Endothelial cell of umbilical vein (primary cell): ENCODE measurements around the gene KCNMB2.

ENCODE experiments used
- EZH2 ChIP-seq: IDR thresholded peaks from 2 replicates; pipeline ENCODE4 v1.6.1; 2012; ENCODE audit warnings: borderline replicate concordance, low read depth, mild to moderate bottlenecking, moderate library complexity, low read length, inconsistent platforms; ENCODE audit not compliant: severe bottlenecking
- FOS ChIP-seq: IDR thresholded peaks from 2 replicates; pipeline ENCODE4 v1.6.1; 2011; ENCODE audit warnings: mild to moderate bottlenecking, low read length, moderate library complexity, borderline replicate concordance; ENCODE audit not compliant: insufficient read depth
- POLR2A ChIP-seq: IDR thresholded peaks from 2 replicates; pipeline ENCODE4 v1.6.1; 2012; ENCODE audit warnings: low read depth, mild to moderate bottlenecking, control low read depth, low read length
- TF ChIP-seq, protein P1 (sequence below), 2 donors: IDR thresholded peaks; 1 replicate in 1 of 2; 2 replicates in 1 of 2; pipeline ENCODE4 v1.5.1; 2011; ENCODE audit warnings: low read length in 2 of 2, mild to moderate bottlenecking in 2 of 2, moderate library complexity in 2 of 2, control low read depth in 1 of 2, inconsistent platforms in 1 of 2, low read depth in 1 of 2; ENCODE audit not compliant: insufficient read depth in 1 of 2; ENCODE audit errors: extremely low read depth in 1 of 2

- TF ChIP-seq, protein P1, sequence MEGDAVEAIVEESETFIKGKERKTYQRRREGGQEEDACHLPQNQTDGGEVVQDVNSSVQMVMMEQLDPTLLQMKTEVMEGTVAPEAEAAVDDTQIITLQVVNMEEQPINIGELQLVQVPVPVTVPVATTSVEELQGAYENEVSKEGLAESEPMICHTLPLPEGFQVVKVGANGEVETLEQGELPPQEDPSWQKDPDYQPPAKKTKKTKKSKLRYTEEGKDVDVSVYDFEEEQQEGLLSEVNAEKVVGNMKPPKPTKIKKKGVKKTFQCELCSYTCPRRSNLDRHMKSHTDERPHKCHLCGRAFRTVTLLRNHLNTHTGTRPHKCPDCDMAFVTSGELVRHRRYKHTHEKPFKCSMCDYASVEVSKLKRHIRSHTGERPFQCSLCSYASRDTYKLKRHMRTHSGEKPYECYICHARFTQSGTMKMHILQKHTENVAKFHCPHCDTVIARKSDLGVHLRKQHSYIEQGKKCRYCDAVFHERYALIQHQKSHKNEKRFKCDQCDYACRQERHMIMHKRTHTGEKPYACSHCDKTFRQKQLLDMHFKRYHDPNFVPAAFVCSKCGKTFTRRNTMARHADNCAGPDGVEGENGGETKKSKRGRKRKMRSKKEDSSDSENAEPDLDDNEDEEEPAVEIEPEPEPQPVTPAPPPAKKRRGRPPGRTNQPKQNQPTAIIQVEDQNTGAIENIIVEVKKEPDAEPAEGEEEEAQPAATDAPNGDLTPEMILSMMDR (IDR thresholded peaks at IDR 0.05; ENCODE audit: extremely low read depth in 1 of 2, insufficient read depth in 1 of 2, low read depth in 1 of 2, low read length in 2 of 2) = no peak
- no peak for TF ChIP-seq FOS
- TF ChIP-seq EZH2 = no peak
- TF ChIP-seq POLR2A = no peak
These were observed 28.5 kb upstream of the KCNMB2 start for GRCh38 chr3:178507507-178508442.
